GM12864 (cell line): ENCODE results near the gene ARHGAP8.

Experiments used
- DNase-seq: peaks from one replicate; pipeline ENCODE4 v3.0.0-alpha.2; 2011; ENCODE audit warnings: low read depth
- H3K4me3 ChIP-seq: 2 replicates; pipeline ENCODE4 v1.5.1; 2011; ENCODE audit warnings: mild to moderate bottlenecking, low read depth, low read length, control low read depth
- TF ChIP-seq, protein P1 (sequence below): IDR thresholded peaks from 2 replicates; pipeline ENCODE4 v1.5.1; 2011; ENCODE audit warnings: low read depth, mild to moderate bottlenecking, moderate library complexity, low read length, control low read depth, inconsistent platforms; ENCODE audit errors: missing control alignments

Gene ARHGAP8

DNA sequence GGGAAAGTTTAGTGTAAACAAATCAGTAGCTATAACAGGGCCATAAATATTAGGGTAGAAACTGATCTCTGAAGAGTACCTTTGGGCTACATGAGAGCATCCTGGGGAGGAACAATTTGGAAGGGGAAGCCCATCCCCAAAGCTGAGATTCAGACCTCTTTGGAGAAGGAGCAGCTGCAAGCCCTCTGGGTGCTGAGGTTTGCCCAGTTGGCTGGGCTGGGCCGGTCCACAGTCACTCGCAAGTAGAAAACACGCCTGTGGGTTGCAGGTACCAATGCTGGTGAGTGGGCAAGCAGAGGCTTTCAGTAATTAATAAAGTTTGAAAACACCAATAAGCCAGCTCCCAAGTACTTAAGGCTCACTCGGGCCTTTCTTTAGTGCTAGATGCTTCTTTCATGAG lies 124.5 kb downstream of the ARHGAP8 start:
- TF ChIP-seq, protein P1, sequence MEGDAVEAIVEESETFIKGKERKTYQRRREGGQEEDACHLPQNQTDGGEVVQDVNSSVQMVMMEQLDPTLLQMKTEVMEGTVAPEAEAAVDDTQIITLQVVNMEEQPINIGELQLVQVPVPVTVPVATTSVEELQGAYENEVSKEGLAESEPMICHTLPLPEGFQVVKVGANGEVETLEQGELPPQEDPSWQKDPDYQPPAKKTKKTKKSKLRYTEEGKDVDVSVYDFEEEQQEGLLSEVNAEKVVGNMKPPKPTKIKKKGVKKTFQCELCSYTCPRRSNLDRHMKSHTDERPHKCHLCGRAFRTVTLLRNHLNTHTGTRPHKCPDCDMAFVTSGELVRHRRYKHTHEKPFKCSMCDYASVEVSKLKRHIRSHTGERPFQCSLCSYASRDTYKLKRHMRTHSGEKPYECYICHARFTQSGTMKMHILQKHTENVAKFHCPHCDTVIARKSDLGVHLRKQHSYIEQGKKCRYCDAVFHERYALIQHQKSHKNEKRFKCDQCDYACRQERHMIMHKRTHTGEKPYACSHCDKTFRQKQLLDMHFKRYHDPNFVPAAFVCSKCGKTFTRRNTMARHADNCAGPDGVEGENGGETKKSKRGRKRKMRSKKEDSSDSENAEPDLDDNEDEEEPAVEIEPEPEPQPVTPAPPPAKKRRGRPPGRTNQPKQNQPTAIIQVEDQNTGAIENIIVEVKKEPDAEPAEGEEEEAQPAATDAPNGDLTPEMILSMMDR: no peak
- no peak for DNase-seq

DNA sequence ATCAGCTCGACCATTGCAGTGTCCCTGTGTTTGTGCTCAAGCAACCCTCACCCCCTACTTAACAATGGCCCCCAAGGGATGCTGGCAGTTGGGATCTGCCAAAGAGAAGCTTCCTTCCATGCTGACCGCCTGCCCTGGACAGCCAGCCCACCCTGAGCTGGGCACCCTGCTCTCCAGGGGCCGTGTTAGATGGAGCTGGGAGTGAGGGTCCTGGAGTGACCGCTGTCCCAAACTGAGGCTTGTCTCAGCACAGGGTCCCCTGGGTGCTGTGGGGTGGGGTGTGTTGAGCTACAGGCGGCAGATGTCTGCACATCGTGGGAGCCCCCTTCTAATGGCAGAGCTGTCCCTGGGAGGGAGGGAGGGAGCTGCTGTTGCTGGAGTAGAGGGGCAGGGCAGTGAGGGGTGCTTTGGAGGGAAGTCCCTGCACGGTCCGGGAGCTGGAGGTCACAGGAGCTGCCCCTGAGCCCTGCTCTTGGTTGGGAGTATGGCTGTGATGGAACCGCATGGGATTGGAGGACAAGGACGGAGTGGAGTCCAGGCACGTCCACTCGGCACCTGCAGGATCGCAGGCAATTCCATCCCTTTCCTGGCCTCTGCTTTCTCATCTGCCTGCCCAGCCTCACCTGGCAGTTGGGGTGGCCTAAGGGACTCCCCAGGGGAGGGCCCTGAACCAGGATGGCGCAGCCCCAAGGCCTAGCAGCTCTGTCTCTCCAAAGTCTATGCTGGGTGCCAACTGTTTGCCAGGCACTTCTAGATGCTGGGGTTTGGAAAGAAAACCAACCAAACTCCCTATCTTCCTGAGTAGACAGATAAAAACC lies 126.3 kb downstream of the ARHGAP8 start:
- no peak overlapping the region for H3K4me3 ChIP-seq
- TF ChIP-seq, protein P1: no peak
- no peak for DNase-seq

More for the DNA sequence above, 124.5 kb downstream of the ARHGAP8 start:
- no peak overlapping the region for H3K4me3 ChIP-seq

DNA sequence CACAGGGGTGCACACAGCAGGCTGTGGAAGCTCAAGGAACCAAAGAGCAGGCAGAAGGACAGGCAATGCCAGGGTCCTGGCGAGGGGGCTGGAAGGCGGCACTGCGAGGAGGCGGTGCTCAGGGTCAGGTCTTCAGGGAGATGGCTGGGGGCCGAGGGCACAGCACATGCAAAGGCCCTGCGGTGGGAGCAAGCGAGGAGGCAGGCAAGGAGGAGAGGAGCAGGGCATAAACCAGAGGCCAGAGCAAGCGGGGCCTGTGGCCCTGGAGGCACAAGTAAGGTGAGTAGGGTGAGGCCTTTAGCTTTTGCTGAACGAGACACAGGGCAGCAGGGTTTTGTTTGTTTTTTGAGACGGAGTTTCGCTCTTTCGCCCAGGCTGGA lies 126.9 kb downstream of the ARHGAP8 start:
- DNase-seq: no peak
- TF ChIP-seq, protein P1: no peak
- H3K4me3 ChIP-seq: no peak overlapping the region

DNA sequence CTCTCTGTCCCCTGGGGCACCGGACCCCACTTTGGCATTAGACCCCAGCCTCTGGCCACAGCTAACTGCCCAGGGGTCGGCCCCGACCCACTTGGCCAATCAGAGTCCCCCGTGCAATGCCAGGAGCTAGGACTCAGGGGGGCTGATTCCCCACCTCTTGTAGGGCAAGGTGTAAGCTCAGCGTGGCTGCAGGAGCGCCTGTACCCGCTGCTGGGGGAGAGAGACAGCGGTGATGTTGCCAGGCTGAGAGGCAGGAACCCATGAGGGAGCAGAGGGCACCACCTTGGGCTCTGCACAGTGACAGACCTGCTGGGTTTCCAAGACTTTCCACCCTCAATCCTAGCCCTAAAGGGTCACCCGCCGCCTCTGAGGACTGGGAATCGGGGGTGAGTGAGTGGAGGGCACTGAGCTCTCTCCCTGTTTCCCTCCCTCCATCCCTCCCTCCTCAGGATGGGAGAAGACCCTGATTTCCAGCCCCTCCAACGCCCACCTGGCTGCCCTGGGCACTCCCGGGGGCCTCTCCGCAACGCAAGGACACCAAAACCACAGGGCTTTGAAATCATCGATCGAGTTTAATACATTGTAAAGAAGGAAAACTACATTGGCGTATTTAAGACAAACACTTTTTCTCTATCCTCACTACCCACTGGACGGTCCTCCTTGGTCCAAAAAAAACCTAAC lies 128.4 kb downstream of the ARHGAP8 start:
- TF ChIP-seq, protein P1: no peak
- H3K4me3 ChIP-seq: no peak overlapping the region
- DNase-seq: no peak

DNA sequence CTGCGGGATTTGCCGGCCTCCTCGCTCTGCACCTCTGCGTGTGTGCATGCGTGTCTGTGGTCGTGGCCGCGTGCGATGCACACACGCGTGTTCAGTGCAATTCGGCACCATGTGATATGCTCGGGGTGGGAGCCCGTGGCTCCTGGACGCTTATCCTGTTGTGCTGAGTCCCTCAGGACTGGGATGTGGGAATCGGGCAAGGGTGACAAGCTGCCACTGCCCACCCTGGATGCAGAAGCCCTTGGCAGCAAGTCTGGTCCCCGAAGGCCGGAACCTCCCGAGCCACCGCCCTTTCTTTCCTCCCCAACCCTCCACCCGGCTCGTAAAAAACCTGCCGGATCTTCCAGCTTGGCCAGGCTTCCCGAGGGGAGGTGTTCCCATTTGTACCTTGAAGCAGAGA lies 129.2 kb downstream of the ARHGAP8 start:
- DNase-seq: no peak

DNA sequence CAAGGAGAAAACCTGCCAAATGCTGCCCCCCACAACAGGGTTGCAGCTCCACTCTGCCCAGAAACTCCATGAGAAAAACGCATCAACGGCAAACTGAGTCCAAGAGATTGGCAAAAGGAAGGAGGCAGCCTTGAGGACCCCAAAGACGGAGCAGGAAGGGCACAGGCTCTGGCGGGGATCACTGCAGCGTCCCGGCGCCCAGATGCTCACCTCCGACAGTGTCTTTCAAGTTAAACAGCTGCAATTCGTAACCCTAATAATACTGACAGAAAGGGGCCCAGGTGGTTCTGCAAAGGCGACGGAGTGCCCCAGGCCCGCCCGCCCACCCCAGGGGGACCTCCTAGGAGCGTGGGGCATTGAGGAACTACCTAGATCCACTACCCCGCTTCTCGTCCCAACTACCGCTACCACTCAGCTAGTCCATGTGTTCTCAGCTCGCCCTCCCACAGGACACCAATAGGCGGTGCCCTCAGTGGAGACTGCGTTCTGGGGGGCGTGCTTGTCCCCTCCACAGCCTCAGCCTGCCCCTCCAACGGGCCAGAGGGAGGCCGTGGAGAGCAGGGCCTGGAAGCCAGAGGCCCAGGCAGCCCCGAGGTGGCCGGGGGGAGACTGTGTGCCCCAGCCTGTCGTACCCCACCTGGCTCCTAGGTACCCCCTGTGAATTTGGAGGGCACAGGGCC lies 130.0 kb downstream of the ARHGAP8 start:
- no peak for DNase-seq
- TF ChIP-seq, protein P1: no peak
- no peak overlapping the region for H3K4me3 ChIP-seq

More for the DNA sequence above, 129.2 kb downstream of the ARHGAP8 start:
- TF ChIP-seq, protein P1: no peak
- no peak overlapping the region for H3K4me3 ChIP-seq
